Inflammatory macrophage treated with lipopolysaccharide for 1 hour (primary cell): ENCODE data around the gene PCDH9.

ENCODE experiments used
- DNase-seq, 2 donors: peaks; one replicate each; pipeline ENCODE4 v3.0.0-alpha.2; 2020 to 2022

The PCDH9 gene

DNA sequence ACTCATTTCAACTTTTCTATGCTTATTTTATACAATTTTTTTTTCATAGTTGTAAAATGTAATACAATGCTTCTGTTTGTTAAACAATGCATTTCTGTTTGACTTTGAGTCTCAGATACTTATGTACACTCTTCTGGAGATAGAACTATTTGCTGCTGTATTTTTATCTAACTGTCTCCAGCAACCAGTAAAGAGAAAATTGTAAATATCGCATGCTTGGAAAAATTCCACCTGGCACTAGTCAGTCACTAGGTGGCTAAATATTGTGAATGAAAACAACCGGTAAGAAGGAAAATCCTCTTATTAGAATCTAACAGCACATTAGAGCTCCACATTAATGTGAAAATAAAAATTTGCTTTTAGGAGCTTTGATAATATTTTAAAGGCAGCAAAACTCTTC, 876.5 kb downstream of the PCDH9 start:
- DNase-seq: no peak

- no peak for DNase-seq
Measured at GRCh38 chr13:66349966-66350365, 880.2 kb downstream of the PCDH9 start.

GRCh38 chr13:66348745-66349690, 881.1 kb downstream of the PCDH9 start:
- DNase-seq: no peak

- DNase-seq: no peak
Measured at GRCh38 chr13:66347486-66348117, 882.5 kb downstream of the PCDH9 start.

GRCh38 chr13:66345971-66346370, 884.2 kb downstream of the PCDH9 start:
- DNase-seq: no peak

DNA sequence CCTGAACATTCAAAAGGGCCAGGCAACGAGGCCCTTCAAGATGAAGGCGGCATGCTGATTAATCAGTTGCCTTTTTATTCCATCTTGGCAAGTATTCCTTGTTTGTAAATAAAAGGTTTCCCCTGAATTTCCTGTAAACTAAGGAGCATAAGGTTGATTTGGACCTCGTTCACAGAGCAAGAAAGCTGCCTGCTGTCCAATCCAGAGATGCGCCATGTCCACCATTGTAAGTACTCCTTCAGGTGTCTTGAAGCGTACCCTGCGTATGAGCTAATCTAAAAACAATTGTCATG, 884.7 kb downstream of the PCDH9 start:
- DNase-seq: no peak

GRCh38 chr13:66344805-66345517, 885.2 kb downstream of the PCDH9 start:
- DNase-seq: no peak

DNA sequence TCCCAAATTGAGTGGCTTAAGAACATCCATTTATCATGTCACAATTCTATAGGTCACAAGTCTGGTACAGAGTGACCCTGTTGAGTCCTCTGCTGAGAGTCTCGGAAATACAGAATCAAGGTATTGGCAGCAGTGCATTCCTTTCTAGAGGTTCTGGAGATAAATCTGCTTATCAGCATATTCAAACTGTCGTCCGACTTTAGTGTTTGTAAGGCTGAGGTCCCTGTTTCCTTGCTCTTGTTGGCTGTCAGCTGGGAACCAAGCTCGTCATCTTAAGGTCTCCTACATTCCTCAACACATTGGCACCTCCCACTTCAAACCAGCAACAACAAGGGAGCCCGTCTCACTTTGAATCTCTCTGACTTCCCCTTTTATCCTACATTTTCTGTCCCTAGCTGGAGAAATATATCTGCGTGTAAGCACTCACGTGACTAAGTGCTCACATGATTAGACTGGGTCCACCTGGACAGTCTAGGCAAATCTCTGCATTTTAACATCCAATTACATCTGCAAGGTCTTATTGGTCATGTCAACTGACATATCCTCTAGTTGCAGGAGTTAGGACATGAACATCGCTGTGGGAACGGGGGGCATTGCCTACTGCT, 886.8 kb downstream of the PCDH9 start:
- no peak for DNase-seq

DNA sequence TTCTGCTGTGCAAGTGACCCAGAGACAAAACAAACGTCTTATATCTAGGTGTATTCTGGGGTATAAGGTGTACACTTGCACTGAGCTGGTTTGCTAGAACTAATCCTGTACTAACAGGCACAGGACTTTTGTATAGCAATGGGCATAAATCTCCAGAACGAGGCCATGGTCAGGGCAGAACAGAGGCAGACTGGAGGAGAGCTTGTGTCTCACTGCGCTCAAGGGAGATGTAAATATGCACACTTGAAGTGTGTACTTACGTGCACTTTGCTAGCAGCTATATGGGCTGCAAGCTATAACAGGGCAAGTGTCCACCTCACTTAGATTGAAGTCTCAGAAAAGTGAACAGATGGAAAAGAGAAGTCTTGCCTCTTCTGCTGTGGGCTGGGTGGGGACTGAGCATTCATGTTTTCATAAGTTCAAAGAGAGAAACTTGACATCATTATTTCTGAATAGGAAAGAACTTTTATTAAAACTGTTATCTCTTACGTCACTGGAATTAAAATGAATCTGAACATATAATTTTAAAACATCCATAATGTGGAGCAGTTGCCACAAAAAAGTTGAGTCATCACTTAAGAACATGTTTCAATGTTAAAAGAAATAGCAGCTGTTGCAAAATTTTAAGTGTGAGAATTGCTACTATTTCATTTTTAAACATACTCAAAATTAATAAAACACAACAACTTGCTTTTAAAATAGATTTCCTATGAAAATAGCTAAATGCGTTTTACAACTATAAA, 888.3 kb downstream of the PCDH9 start:
- DNase-seq: no peak

- DNase-seq: no peak
Measured at GRCh38 chr13:66339214-66339613, 890.9 kb downstream of the PCDH9 start.

- no peak for DNase-seq
Measured at GRCh38 chr13:66338542-66338941, 891.6 kb downstream of the PCDH9 start.

DNA sequence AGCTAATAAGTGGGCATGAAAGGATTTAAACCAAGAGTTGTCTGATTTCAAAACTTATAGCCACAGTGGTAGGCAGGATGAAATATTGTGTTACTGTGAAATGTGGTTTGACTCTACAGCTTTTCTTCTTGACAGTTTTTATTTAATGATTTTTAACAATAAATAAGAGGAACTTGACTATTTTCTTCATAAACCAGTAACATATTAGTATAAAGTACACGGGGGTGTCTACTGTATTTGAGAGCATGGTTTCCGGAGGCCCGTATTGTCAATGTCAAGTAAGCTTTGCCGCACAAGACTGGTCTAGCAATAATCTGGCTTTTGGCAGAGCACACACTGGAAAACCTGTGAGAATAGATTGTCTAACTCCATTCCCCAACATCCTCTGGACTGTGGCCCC, 894.5 kb downstream of the PCDH9 start:
- DNase-seq: no peak

DNA sequence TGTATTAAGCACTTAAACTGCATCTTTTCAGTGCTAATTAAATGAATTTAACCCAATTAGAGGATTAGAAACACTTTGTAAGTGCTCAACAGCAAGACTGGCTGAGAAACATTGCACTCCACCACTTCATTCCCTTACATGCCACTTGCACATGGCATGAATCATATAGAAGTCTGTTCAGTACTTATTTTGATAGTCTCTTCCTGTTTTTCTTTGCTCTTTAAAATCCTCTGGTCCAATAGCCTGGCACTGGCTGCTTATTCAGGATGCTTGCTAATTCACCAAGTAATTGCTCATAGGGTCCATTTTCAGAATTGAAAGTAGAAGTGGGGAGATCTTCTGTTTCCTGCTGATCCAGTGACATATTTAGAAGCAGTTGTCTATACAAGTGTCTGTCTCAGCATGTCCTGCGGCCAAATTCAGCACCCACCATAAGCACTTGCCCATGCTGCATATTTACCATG, 900.1 kb downstream of the PCDH9 start:
- DNase-seq: no peak

- DNase-seq: no peak
Measured at GRCh38 chr13:66328476-66328875, 901.7 kb downstream of the PCDH9 start.

DNA sequence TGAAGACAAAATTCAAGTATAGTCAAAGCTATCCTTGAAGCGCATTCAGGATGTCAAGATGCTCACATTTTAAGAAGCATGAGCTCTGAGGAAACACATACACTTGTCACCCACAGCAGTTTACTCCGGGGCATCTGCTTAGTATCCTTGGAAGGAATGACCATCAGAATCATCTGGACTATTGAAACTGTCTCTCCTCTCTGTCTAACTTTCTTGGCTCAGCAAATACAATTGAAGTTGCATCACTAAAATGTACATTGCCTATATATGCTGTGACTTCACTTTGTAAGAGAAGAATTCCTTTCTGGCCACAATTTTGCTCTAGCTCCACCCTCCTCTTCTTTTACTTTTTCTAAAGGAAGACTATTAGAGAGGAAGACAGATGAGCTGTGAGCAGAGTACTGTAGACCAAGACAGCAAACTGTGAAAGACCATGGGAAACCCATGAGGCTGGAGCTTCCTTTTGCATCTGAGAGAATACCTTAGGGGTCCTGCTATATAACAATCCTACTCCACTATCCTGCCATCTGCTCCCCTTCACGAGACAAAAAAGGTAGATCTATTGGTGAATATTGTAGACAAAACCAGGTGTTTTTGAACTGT, 906.3 kb downstream of the PCDH9 start:
- no peak for DNase-seq

DNA sequence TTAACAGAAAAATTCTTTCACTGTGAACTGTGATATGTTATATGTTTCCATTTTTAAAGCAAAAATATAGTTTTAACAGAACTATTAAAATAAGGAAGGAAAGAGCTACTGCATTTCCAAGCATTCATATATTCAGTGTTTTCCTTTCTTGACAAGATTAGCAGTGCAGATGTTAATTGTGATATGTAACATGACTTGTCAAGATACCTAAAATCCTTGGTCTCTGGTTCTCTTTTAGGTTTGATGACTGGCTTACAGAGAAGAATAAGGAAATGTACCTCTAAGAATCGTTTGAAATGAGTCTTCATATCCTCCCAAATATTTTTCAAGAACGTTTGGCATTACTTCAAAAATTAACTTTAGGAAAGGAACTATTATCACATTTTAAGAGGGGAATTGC, 907.2 kb downstream of the PCDH9 start:
- no peak for DNase-seq

DNA sequence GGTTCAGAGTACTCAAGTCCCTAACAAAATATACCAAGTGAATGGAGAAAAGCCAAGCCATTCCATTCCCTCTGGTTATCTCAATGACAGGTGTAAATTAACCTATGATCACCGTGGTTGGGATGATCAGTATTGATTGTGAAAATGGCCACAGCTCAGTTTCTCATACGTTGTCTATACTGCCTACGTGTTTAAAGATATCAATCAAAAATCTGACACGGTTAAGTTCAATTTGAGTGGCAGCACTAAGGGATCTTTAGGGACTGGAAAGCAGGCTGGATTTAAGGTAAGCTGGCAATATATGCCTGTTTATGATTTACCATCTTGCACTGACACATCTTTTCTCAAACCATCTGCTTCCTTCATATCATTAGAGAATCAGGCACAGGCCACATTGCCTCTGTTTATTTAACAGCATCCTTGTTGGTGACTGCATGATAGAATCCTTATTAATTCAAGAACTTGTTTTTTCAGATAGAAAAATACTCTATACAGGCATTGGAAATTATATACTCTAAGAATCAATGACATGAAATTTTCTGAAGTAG, 907.9 kb downstream of the PCDH9 start:
- no peak for DNase-seq

GRCh38 chr13:66314911-66315310, 915.2 kb downstream of the PCDH9 start:
- no peak for DNase-seq

GRCh38 chr13:66313413-66313812, 916.7 kb downstream of the PCDH9 start:
- DNase-seq: no peak

GRCh38 chr13:66312312-66313087, 917.6 kb downstream of the PCDH9 start:
- DNase-seq: no peak
